GM18520 (cell line): ENCODE results near the gene PDE4B.
"Not testable (repeated sequence)": the region's sequence is repeated elsewhere in the genome, so short reads cannot be mapped to it uniquely, and the experiment has no call there.

Experiments used
- ATAC-seq: cut with Tn5 transposase; IDR thresholded peaks from one replicate; pipeline ENCODE4 v1.9.1; 2021; ENCODE audit not compliant: unreplicated experiment

PDE4B gene

GRCh38 chr1:66108624-66109023 is 315.9 kb downstream of the PDE4B start:
- ATAC-seq: no peak

GRCh38 chr1:66112744-66113400 is 320.2 kb downstream of the PDE4B start:
- no peak for ATAC-seq

GRCh38 chr1:66119148-66119547 is 326.5 kb downstream of the PDE4B start:
- ATAC-seq: no peak

- ATAC-seq: no peak
Measured at GRCh38 chr1:66124670-66125069, 332.0 kb downstream of the PDE4B start.

- ATAC-seq: not testable (repeated sequence)
Measured at GRCh38 chr1:66128641-66129040, 335.9 kb downstream of the PDE4B start.

- no peak for ATAC-seq
Measured at GRCh38 chr1:66132324-66132723, 339.6 kb downstream of the PDE4B start.

GRCh38 chr1:66134004-66134403 is 341.3 kb downstream of the PDE4B start:
- no peak for ATAC-seq

GRCh38 chr1:66135161-66135560 is 342.5 kb downstream of the PDE4B start:
- ATAC-seq: no peak

- not testable (repeated sequence) for ATAC-seq
Measured at GRCh38 chr1:66136423-66136822, 343.7 kb downstream of the PDE4B start.

GRCh38 chr1:66137235-66137634 is 344.5 kb downstream of the PDE4B start:
- no peak for ATAC-seq

- no peak for ATAC-seq
Measured at GRCh38 chr1:66138613-66139012, 345.9 kb downstream of the PDE4B start.

- no peak for ATAC-seq
Measured at GRCh38 chr1:66140072-66140471, 347.4 kb downstream of the PDE4B start.

GRCh38 chr1:66143651-66144050 is 351.0 kb downstream of the PDE4B start:
- no peak for ATAC-seq

- no peak for ATAC-seq
Measured at GRCh38 chr1:66147226-66147835, 354.6 kb downstream of the PDE4B start.

- no peak for ATAC-seq
Measured at GRCh38 chr1:66152034-66152433, 359.3 kb downstream of the PDE4B start.

- no peak for ATAC-seq
Measured at GRCh38 chr1:66154394-66154793, 361.7 kb downstream of the PDE4B start.

- no peak for ATAC-seq
Measured at GRCh38 chr1:66156144-66156543, 363.4 kb downstream of the PDE4B start.

- ATAC-seq: no peak
Measured at GRCh38 chr1:66159800-66160199, 367.1 kb downstream of the PDE4B start.

GRCh38 chr1:66160719-66161118 is 368.0 kb downstream of the PDE4B start:
- ATAC-seq: no peak

GRCh38 chr1:66166753-66167152 is 374.1 kb downstream of the PDE4B start:
- no peak for ATAC-seq

GRCh38 chr1:66167267-66167666 is 374.6 kb downstream of the PDE4B start:
- ATAC-seq: no peak

- no peak for ATAC-seq
Measured at GRCh38 chr1:66168467-66168887, 375.8 kb downstream of the PDE4B start.
